Measurements from ENCODE around the gene PHKG2.
"Not testable (repeated sequence)": the region's sequence is repeated elsewhere in the genome, so short reads cannot be mapped to it uniquely, and the experiment has no call there.

Gene PHKG2, protein sequence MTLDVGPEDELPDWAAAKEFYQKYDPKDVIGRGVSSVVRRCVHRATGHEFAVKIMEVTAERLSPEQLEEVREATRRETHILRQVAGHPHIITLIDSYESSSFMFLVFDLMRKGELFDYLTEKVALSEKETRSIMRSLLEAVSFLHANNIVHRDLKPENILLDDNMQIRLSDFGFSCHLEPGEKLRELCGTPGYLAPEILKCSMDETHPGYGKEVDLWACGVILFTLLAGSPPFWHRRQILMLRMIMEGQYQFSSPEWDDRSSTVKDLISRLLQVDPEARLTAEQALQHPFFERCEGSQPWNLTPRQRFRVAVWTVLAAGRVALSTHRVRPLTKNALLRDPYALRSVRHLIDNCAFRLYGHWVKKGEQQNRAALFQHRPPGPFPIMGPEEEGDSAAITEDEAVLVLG

DNA sequence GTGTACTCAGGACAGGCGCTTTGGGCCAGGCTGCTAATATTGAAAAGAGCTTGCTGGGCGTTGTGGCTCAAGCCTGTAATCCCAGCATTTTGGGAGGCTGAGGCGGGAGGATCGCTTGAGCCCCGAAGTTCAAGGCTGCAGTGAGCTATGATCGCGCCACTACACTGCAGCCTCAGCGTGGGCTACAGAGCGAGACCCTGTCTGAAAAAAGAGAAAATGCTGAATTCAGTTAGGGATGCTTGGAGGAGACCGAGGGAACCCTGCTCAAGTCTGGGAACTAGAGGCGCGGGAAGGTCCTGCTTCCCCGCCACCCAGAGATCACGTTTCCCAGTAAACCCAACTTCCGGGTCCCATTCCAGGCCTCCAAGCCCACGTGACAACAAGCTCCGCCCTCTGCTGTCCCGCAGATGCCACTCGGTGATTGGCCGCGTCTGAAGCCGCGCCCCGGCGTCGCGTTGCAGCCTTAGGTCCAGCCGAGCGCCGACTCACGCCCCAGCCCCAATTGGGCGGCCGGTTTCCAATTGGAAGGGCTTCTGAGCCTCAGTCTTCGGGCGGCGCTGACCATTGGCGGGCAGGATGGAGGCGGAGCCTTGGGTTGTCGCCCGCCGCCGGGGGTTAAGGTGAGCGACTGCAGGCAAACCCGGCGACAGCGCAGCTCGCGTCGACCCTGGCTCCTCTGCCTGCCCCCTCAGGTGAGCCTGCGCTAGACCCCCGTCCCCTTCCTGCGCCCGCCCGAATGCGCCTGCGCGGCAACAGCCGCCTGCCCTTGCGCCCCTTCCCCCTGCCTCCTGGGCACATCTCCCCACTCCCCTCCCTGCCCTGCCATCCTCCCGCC, at the start of gene PHKG2:
TSS of gene PHKG2 (plus strand) at position 627 of the 835 bp plus-strand sequence. CDS start 396 bp downstream, outside the sequence.
- H3K9me3 Mint-ChIP-seq = no peaks in the 10 kb centered on the region

DNA sequence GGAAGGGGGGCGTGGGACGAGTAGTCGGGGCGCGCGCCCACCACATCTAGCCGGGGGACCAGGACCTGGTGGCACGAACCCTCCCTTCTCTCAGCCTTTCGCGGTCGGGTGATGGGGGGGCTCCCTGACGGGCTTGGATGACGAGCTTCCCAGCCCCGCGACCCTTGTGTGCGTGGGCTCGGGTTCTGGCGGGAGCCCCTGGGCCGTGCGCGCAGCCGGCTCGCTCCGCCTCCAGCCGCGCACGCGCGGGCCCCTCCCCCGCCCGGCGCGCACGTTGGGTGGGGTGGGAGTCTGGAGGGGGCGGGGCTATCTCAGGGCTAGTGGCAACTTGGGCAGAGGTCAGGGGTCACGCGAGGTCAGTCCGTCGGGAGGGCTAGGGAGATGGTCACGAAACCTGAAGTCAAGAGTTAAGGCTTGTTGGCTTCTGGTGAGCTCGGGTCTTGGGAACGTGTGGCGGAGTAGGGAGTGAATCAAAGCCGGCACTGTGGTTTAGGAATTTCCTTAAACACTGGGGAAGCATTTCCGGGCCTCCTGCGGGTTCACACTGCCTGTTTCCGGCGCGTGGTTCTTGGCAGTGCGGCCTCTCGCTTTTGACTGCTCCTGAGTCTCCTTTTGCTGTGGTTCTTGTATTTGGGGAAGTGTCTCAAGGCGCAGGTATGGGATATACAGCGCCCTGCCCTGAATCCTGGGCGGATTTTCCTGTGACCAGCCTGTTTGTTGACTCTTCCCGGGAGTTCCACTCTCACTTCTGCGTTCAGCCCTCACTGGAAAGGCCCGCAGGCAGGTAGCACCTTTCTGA, 49.2 kb upstream of the PHKG2 start, which contains the start of gene SRCAP:
TSS of gene SRCAP (plus strand) at position 356 of the 799 bp plus-strand sequence. CDS start 1,654 bp downstream, outside the sequence.
- Mint-ChIP-seq H3K36me3 (peaks cover 13% of the 10 kb centered on the region), H3K27ac (peak within 1 kb of the TSS; percentile 100), H3K27me3 (no peaks in the 10 kb centered on the region), H3K4me1 (peaks cover 11% of the 10 kb centered on the region), H3K4me3 (peak within 1 kb of the TSS; percentile 90), H3K9me3 (no peaks in the 10 kb centered on the region)
- ATAC-seq (ENCODE audit: low read depth) (peak; percentile 19), DNase-seq (ENCODE audit: low spot score in 2 of 2) (peak; percentile 70 to 71)

More for the DNA sequence above, at the start of gene PHKG2:
- Mint-ChIP-seq H3K4me3 (peak within 1 kb of the TSS; percentile 94), H3K36me3 (peaks cover 18% of the 10 kb centered on the region), H3K27me3 (no peaks in the 10 kb centered on the region), H3K27ac (peak within 1 kb of the TSS; percentile 80), H3K4me1 (peaks cover 17% of the 10 kb centered on the region)
- DNase-seq (ENCODE audit: low spot score in 2 of 2) (peak; percentile 87 to 93), ATAC-seq (ENCODE audit: low read depth) (peak; percentile 98)

DNA sequence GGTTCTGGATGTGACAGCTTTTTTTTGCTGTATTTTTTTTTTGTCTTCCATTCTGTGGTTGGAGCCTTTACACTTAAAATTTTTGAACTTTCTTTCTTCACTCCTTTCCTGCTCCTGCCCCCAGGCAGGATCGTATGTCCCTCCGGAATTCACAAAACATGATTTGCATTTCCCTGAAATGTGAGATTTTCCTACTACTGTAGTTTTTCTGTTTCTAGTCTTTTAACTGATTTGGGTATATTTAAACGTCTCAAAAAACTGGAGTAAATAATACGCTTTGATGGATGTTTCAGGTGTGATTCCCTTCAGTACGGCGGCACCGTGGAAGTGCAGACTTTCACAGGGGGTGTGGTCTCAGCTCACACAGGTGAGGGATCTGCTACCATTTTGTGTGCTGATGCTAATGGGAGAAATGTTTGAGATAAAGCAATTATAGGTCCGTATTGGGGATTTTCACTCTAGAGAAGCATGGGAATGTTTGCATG, 48.6 kb upstream of the PHKG2 start:
- Mint-ChIP-seq H3K9me3 (no peaks in the 10 kb centered on the region), H3K27me3 (no peaks in the 10 kb centered on the region), H3K4me3 (peak overlapping the region; percentile 90), H3K36me3 (peaks cover 16% of the 10 kb centered on the region), H3K4me1 (peaks cover 11% of the 10 kb centered on the region), H3K27ac (peak overlapping the region; percentile 100)
- no peak for DNase-seq (ENCODE audit: low spot score in 2 of 2)
- no peak for ATAC-seq (ENCODE audit: low read depth)

DNA sequence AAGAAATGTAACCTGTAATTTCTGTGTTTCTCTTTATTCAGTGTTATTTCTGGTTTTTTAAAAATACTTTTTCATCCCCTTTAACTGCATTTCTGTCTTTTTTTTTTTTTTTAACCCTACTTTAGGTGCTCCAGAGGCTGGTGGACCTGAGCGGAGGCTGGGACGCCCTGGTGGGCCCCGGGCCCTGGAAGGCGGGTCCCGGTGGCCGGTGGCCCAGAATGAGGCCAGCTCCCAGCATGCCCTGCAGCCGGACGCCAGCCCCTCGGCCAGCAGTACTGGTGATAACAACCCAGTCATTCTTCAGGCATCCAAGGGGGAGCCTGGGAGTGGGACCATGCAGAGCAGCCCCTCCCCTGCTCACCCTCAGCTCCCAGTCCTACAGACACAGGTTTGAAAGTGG, 47.7 kb upstream of the PHKG2 start:
- DNase-seq (ENCODE audit: low spot score in 2 of 2) (no peak), ATAC-seq (ENCODE audit: low read depth) (no peak)
- Mint-ChIP-seq H3K27ac (peak overlapping the region; percentile 38), H3K4me1 (peaks cover 11% of the 10 kb centered on the region), H3K9me3 (no peaks in the 10 kb centered on the region), H3K36me3 (peaks cover 16% of the 10 kb centered on the region), H3K27me3 (no peaks in the 10 kb centered on the region), H3K4me3 (no peak overlapping the region)

DNA sequence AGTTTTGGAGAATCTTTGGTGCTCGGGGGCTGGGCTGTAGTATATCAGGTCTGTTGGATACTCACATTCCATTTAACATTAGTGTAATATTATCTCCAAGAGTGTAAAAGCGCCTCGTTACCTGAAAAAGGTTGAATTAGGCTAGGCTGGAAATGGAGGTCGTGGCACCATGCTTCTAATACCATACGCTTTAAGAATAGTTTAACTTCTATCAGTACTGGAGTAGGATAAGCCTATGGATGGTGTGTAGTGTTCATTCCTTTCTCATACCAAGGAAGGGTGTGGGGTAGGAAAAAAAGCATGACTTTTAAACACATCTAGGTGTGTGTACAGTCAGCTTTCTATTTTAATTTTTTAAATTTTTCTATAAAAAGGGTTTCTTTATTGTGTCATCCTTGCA, 47.3 kb upstream of the PHKG2 start:
- H3K4me1 Mint-ChIP-seq = peaks cover 11% of the 10 kb centered on the region
- H3K9me3 Mint-ChIP-seq = no peaks in the 10 kb centered on the region
- peaks cover 16% of the 10 kb centered on the region for H3K36me3 Mint-ChIP-seq
- DNase-seq (ENCODE audit: low spot score in 2 of 2) = no peak
- no peaks in the 10 kb centered on the region for H3K27me3 Mint-ChIP-seq
- H3K27ac Mint-ChIP-seq = peak overlapping the region; percentile 38
- ATAC-seq (ENCODE audit: low read depth) = no peak
- no peak overlapping the region for H3K4me3 Mint-ChIP-seq

DNA sequence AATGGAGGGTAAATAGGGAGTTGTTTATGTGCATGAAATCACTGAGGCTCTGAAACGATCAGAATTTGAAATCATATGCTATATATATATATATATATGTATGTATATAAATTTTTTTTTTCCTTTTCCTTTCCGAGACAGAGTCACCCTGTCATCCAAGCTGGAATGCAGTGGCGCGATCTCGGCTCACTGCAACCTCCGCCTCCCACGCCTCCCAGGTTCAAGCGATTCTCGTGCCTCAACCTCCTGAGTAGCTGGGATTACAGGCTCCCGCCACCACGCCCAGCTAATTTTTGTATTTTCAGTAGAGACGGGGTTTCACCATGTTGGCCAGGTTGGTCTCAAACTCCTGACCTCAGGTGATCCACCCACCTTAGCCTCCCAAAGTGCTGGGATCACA, 45.2 kb upstream of the PHKG2 start:
- H3K27ac Mint-ChIP-seq; H3K27me3 Mint-ChIP-seq; ATAC-seq (ENCODE audit: low read depth); H3K4me1 Mint-ChIP-seq; H3K9me3 Mint-ChIP-seq; DNase-seq (ENCODE audit: low spot score in 2 of 2); H3K4me3 Mint-ChIP-seq: not testable (repeated sequence)
- H3K36me3 Mint-ChIP-seq = peaks cover 30% of the 10 kb centered on the region

DNA sequence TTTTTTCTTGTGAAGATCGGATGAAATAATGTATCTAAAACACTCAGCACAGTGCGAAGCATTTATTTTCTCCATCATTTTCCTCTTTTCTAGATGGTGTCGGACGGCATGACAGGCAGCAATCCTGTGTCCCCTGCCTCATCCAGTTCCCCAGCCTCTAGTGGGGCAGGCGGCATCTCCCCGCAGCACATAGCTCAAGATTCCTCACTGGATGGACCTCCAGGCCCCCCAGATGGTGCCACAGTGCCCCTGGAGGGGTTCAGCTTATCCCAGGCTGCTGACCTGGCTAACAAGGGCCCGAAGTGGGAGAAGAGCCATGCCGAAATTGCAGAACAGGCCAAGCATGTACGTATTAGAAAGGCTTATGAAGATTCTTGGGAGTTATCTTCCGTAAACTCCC, 44.3 kb upstream of the PHKG2 start:
- no peak for ATAC-seq (ENCODE audit: low read depth)
- Mint-ChIP-seq H3K4me3 (no peak overlapping the region), H3K27ac (no peak overlapping the region), H3K36me3 (peaks cover 30% of the 10 kb centered on the region), H3K9me3 (no peaks in the 10 kb centered on the region), H3K4me1 (peaks cover 7% of the 10 kb centered on the region), H3K27me3 (no peaks in the 10 kb centered on the region)
- no peak for DNase-seq (ENCODE audit: low spot score in 2 of 2)

DNA sequence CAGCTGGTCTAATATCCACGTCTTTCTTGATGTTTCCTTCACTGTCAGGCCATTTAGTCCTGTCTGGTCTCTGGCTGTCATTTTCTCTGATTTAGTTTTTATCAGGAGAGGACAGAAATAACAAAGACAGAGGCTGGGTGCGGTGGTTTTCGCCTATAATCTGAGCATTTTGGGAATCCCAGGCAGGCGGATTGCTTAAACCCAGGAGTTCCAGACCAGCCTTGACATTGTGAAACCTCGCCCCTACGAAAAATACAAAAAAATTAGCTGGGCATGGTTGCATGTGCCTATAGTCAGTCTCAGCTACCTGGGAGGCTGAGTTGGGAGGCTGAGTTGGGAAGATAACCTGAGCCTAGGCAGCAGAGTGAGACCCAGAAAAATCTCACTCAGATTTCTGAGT, 42.2 kb upstream of the PHKG2 start:
- no peak for DNase-seq (ENCODE audit: low spot score in 2 of 2)
- Mint-ChIP-seq H3K27ac (peak overlapping the region; percentile 28), H3K36me3 (peaks cover 41% of the 10 kb centered on the region), H3K4me1 (peaks cover 2% of the 10 kb centered on the region), H3K4me3 (no peak overlapping the region), H3K27me3 (no peaks in the 10 kb centered on the region), H3K9me3 (no peaks in the 10 kb centered on the region)
- ATAC-seq (ENCODE audit: low read depth) = no peak

DNA sequence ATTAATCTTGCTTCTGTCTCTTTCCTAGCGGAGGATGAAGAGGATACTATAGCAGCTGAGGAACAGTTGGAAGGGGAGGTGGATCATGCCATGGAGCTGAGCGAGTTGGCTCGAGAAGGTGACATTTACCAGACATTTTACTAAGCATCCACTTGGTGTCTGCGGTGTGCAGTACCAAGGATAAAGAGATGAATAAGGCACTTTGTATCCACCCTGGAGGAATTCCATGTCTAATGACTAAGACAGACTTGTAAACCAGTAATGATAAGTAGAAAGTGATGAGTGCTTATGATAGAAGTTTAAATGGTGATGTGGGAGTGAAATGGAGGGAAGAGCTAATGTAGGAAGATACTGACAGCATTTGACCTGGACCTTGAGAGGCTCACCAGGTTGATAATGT, 37.3 kb upstream of the PHKG2 start:
- no peaks in the 10 kb centered on the region for H3K9me3 Mint-ChIP-seq
- no peak overlapping the region for H3K4me3 Mint-ChIP-seq
- no peak for ATAC-seq (ENCODE audit: low read depth)
- H3K36me3 Mint-ChIP-seq = peaks cover 52% of the 10 kb centered on the region
- H3K4me1 Mint-ChIP-seq = peaks cover 13% of the 10 kb centered on the region
- H3K27ac Mint-ChIP-seq = no peak overlapping the region
- no peak for DNase-seq (ENCODE audit: low spot score in 2 of 2)
- H3K27me3 Mint-ChIP-seq = no peaks in the 10 kb centered on the region

DNA sequence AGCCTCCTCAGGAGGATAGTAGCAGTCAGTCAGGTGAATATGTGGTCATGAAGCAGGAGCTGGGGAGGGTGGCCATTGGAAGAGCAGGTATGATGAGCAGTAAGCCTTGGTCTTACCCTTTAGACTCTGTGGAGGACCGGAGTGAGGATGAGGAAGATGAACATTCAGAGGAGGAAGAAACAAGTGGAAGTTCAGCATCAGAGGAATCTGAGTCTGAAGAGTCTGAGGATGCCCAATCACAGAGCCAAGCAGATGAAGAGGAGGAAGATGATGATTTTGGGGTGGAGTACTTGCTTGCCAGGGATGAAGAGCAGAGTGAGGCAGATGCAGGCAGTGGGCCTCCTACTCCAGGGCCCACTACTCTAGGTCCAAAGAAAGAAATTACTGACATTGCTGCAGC, 36.5 kb upstream of the PHKG2 start:
- ATAC-seq (ENCODE audit: low read depth) (no peak), DNase-seq (ENCODE audit: low spot score in 2 of 2) (no peak)
- no peaks in the 10 kb centered on the region for H3K27me3 Mint-ChIP-seq
- no peaks in the 10 kb centered on the region for H3K9me3 Mint-ChIP-seq
- peaks cover 15% of the 10 kb centered on the region for H3K4me1 Mint-ChIP-seq
- no peak overlapping the region for H3K27ac Mint-ChIP-seq
- H3K4me3 Mint-ChIP-seq = no peak overlapping the region
- peaks cover 57% of the 10 kb centered on the region for H3K36me3 Mint-ChIP-seq

DNA sequence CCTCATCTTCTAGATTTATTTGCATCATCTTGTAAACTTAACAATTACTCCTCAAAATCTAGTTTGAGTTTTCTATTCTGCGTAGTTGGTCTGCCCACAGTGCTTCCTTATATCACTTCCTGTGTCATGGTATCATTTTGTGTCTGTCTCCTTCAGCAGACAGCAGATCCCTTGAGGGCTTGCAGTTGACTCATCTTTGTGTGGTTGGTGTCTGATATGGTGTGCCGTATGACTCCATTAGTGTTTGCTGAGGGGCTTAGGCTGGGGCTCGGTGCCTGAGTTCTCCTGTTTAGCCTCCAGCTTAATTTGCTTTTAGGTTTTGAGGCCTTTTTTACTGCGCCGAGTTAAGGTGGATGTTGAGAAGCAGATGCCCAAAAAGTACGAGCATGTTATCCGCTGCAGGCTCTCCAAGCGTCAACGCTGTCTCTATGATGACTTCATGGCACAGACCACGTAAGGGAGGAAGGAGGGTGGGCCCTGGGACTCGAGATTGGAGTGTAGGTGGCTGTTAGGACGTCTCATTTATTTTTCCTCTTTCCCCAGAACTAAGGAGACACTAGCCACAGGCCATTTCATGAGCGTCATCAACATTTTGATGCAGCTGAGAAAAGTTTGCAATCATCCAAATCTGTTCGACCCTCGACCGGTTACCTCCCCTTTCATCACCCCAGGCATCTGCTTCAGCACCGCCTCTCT, 32.3 kb upstream of the PHKG2 start:
- Mint-ChIP-seq H3K9me3 (no peaks in the 10 kb centered on the region), H3K27ac (peak overlapping the region; percentile 89), H3K27me3 (no peaks in the 10 kb centered on the region), H3K4me3 (peak overlapping the region; percentile 65), H3K4me1 (peaks cover 16% of the 10 kb centered on the region), H3K36me3 (peaks cover 47% of the 10 kb centered on the region)
- ATAC-seq (ENCODE audit: low read depth) (peak; percentile 99), DNase-seq (ENCODE audit: low spot score in 2 of 2) (peak in 1 of 2 donors; percentile 41)

DNA sequence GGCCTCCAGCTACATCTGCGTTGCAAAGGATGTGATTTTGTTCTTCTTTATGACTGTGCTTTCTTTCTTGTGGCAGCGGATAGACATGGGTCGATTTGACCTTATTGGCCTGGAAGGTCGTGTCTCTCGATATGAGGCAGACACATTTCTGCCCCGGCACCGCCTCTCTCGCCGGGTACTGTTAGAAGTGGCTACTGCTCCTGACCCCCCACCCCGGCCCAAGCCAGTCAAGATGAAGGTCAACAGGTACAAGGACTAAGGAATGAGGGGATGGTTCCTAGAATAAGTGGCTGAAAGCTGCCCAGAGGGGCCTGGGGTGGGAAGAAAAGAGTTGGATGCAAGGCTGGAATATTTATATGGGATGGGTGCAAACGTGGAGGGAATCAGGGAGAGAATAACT, 28.1 kb upstream of the PHKG2 start:
- H3K9me3 Mint-ChIP-seq = no peaks in the 10 kb centered on the region
- H3K4me1 Mint-ChIP-seq = peaks cover 22% of the 10 kb centered on the region
- ATAC-seq (ENCODE audit: low read depth) (no peak), DNase-seq (ENCODE audit: low spot score in 2 of 2) (no peak)
- H3K27ac Mint-ChIP-seq = no peak overlapping the region
- no peak overlapping the region for H3K4me3 Mint-ChIP-seq
- no peaks in the 10 kb centered on the region for H3K27me3 Mint-ChIP-seq
- peaks cover 58% of the 10 kb centered on the region for H3K36me3 Mint-ChIP-seq

DNA sequence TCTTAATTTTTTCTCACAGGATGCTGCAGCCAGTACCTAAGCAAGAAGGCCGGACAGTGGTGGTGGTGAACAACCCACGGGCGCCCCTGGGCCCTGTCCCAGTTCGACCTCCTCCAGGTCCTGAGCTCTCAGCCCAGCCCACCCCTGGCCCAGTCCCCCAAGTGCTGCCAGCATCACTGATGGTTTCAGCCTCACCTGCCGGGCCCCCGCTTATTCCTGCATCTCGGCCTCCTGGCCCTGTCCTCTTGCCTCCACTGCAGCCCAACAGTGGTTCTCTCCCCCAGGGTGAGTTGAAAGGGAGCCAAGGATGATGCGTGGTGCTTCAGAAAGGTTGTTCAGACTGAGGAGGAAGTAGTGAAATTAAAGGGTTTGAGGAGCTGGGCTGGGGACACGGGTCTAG, 27.5 kb upstream of the PHKG2 start:
- Mint-ChIP-seq H3K4me3 (no peak overlapping the region), H3K4me1 (peaks cover 23% of the 10 kb centered on the region), H3K27ac (no peak overlapping the region), H3K36me3 (peaks cover 58% of the 10 kb centered on the region), H3K9me3 (no peaks in the 10 kb centered on the region), H3K27me3 (no peaks in the 10 kb centered on the region)
- ATAC-seq (ENCODE audit: low read depth) = no peak
- no peak for DNase-seq (ENCODE audit: low spot score in 2 of 2)

All from memory B cell (primary cell).